Vagina (tissue), 2 donors: ENCODE data around the gene FLYWCH1. TPM values are rescaled to one million over a fixed set of nuclear protein-coding genes. Genes with fewer than 3 reads are reported as not detected.
A peak's percentile ranks its signal among the peaks of the same experiment; 100 is the strongest.
"Not testable (repeated sequence)": the region's sequence is repeated elsewhere in the genome, so short reads cannot be mapped to it uniquely, and the experiment has no call there.

Experiments
- DNase-seq, 2 donors: peaks; one replicate each; pipeline ENCODE4 v3.0.0-alpha.2; 2017; ENCODE audit errors: extremely low spot score in 2 of 2
- H3K27ac ChIP-seq: fragments of 200-600 bp; sonication (generic); one replicate; pipeline ENCODE4 v1.5.1; 2019
- H3K27me3 ChIP-seq: fragments of 200-600 bp; sonication (generic); one replicate; pipeline ENCODE4 v1.5.1; 2019
- H3K36me3 ChIP-seq, 2 donors: fragments of 200-600 bp; sonication (generic); one replicate each; pipeline ENCODE4 v1.5.1; 2017 to 2019
- H3K4me1 ChIP-seq: fragments of 200-600 bp; sonication (generic); one replicate; pipeline ENCODE4 v1.5.1; 2019
- H3K4me3 ChIP-seq, 2 donors: fragments of 200-600 bp; sonication (generic); 1 replicate in 1 of 2; 2 replicates in 1 of 2; pipeline ENCODE4 v1.5.1; 2016 to 2019
- H3K9me3 ChIP-seq: fragments of 200-600 bp; sonication (generic); one replicate; pipeline ENCODE4 v1.5.1; 2019
- CTCF ChIP-seq, 3 experiments: fragments of 450-650 bp in 2 of 3; fragments of 200-600 bp in 1 of 3; sonication (generic) in 1 of 3; IDR thresholded peaks; one replicate each; pipeline ENCODE4 v1.5.1; 2017 to 2019; ENCODE audit warnings: antibody characterized with exemption in 3 of 3, mild to moderate bottlenecking in 2 of 3, moderate library complexity in 2 of 3
- POLR2A ChIP-seq, 2 donors: fragments of 450-650 bp; IDR thresholded peaks; one replicate each; pipeline ENCODE4 v1.6.1; 2017; ENCODE audit warnings: antibody characterized with exemption in 2 of 2, mild to moderate bottlenecking in 2 of 2, moderate library complexity in 2 of 2
- POLR2AphosphoS5 ChIP-seq, 2 donors: sonication (generic); formaldehyde crosslinking; IDR thresholded peaks; one replicate each; pipeline ENCODE4 v1.9.0; 2017; ENCODE audit warnings: antibody characterized with exemption in 2 of 2, mild to moderate bottlenecking in 2 of 2, low read depth in 1 of 2; ENCODE audit not compliant: insufficient read depth in 1 of 2
- intact Hi-C: fragments of 100-400 bp; cut with DNase I; formaldehyde crosslinking; loops from one replicate; pipeline ENCODE4 v1.15.1; 2023
- total RNA-seq: library from RNA; depleted of rRNA; stranded (reverse); fragments of >200 nt; gene quantifications from one replicate; pipeline ENCODE4 v1.2.3, GENCODE V29; 2016

The FLYWCH1 gene
- total RNA-seq, 1 donor from 2014 or later: 32.9 TPM

DNA sequence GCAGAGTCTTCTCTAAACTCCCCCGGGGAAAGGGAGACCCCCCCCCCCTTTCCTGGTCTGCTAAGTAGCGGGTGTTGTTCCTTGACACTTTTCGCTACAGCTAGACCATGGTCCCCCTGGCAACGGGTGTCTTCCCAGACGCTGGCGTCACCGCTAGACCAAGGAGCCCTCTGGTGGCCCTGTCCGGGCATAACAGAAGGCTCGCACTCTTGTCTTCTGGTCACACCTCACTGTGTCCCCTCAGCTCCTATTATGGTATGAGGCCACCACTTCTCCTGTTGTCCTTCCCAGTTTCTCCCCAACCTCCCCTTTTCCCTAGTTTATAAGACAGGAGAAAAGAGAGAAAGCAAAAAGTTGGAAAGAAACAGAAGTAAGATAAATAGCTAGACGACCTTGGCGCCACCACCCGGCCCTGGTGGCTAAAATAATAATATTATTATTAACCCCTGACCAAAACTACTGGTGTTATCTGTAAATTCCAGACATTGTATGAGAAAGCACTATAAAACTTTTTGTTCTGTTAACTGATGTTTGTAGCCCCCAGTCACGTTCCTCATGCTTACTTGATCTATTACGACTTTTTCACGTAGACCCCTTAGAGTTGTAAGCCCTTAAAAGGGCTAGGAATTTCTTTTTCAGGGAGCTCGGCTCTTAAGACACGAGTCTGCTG, 4.5 kb upstream of the FLYWCH1 start:
- H3K36me3 ChIP-seq, H3K27me3 ChIP-seq, DNase-seq, H3K4me3 ChIP-seq, H3K27ac ChIP-seq, H3K9me3 ChIP-seq: not testable (repeated sequence)
- peaks cover 22% of the 10 kb centered on the region for H3K4me1 ChIP-seq
- TF ChIP-seq CTCF (IDR thresholded peaks at IDR 0.05): peak in 2 of 3 experiments; percentile 42 to 75
- intact Hi-C loops: loop anchor here (5.0 kb wide), 1 partner anchor 35 kb away; no protein-coding TSS in a partner anchor

GRCh38 chr16:2910441-2910969, 1.2 kb upstream of the FLYWCH1 start:
- no peak overlapping the region for H3K27ac ChIP-seq
- H3K36me3 ChIP-seq: no peaks in the 10 kb centered on the region
- intact Hi-C loops: no loop called here
- no peaks in the 10 kb centered on the region for H3K9me3 ChIP-seq
- no peak for DNase-seq
- H3K27me3 ChIP-seq: no peaks in the 10 kb centered on the region
- no peak overlapping the region for H3K4me3 ChIP-seq
- TF ChIP-seq CTCF (IDR thresholded peaks at IDR 0.05): no peak
- TF ChIP-seq POLR2AphosphoS5 (IDR thresholded peaks at IDR 0.05; ENCODE audit: insufficient read depth in 1 of 2, low read depth in 1 of 2): no peak
- no peak for TF ChIP-seq POLR2A (IDR thresholded peaks at IDR 0.05)
- peaks cover 26% of the 10 kb centered on the region for H3K4me1 ChIP-seq

DNA sequence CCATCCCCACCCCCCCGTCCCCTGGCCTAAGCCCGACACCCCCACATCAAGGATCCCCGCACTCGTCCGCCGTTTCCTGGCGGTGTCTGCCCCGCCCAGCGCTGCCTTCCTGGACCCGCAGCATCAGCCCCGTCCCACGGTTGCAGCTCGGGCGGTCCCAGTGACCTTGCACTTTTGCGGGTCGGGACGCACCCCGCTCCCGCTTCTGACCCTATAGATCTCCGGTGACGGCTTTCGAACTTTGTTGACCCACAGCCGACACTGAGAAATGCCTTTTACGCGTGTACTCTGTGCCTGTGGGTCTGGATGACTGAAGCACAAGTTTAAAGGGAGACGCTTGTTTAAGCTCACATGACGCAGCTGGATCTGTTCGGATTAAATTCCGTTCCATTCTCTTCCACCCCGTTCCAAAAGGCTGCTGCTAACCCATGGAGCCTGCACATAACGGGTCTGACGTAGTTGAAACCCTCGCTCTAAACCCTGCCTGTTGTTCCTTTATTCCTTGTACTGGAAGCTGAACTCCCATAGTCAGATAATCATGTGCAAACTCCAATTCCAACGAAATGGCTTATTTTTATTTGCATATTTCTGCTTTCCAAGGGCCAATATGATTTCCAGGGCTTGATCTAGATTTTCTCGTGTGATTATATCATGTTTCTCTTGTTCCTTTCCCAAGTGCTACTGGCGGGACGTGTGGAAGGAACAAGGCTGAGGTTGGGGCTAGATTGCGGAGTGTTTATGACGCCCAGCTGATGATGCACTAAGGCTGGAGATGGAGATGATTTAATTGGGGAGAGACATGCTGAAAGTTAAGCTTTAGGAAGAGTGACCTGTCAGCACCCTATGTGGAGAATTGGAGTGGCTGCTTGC, 834 bp downstream of the FLYWCH1 start:
- H3K4me3 ChIP-seq: peak overlapping the region; percentile 88 to 94
- H3K36me3 ChIP-seq: no peaks in the 10 kb centered on the region
- no peaks in the 10 kb centered on the region for H3K9me3 ChIP-seq
- no peak for DNase-seq
- peak overlapping the region; percentile 90 for H3K27ac ChIP-seq
- TF ChIP-seq CTCF (IDR thresholded peaks at IDR 0.05) (no peak), POLR2A (IDR thresholded peaks at IDR 0.05) (no peak), POLR2AphosphoS5 (IDR thresholded peaks at IDR 0.05; ENCODE audit: insufficient read depth in 1 of 2, low read depth in 1 of 2) (peak in 1 of 2 donors; percentile 12)
- peaks cover 17% of the 10 kb centered on the region for H3K4me1 ChIP-seq
- intact Hi-C loops: no loop called here
- no peaks in the 10 kb centered on the region for H3K27me3 ChIP-seq

GRCh38 chr16:2913603-2914002, 1.9 kb downstream of the FLYWCH1 start:
- no peaks in the 10 kb centered on the region for H3K36me3 ChIP-seq
- peaks cover 17% of the 10 kb centered on the region for H3K4me1 ChIP-seq
- no peak for TF ChIP-seq POLR2AphosphoS5 (IDR thresholded peaks at IDR 0.05; ENCODE audit: insufficient read depth in 1 of 2, low read depth in 1 of 2)
- no peak for TF ChIP-seq CTCF (IDR thresholded peaks at IDR 0.05)
- no peak for TF ChIP-seq POLR2A (IDR thresholded peaks at IDR 0.05)
- no peaks in the 10 kb centered on the region for H3K27me3 ChIP-seq
- peak overlapping the region; percentile 90 for H3K27ac ChIP-seq
- no peak for DNase-seq
- intact Hi-C loops: no loop called here
- no peaks in the 10 kb centered on the region for H3K9me3 ChIP-seq
- no peak overlapping the region for H3K4me3 ChIP-seq
